ELF-1 (cell line): Measurements from ENCODE around the gene EPHB3.

ENCODE experiments used
- DNase-seq: peaks from one replicate; pipeline ENCODE4 v3.0.0-alpha.2; 2016; ENCODE audit warnings: low read depth, low spot score

EPHB3 gene

GRCh38 chr3:184563941-184564684 lies 2.5 kb downstream of the EPHB3 start:
- peak; percentile 54 for DNase-seq

- DNase-seq = no peak
Measured at GRCh38 chr3:184564685-184565385, 3.2 kb downstream of the EPHB3 start.

- DNase-seq = peak; percentile 92
Measured at GRCh38 chr3:184565421-184566211, 4.0 kb downstream of the EPHB3 start.

GRCh38 chr3:184566441-184567414 lies 5.1 kb downstream of the EPHB3 start:
- no peak for DNase-seq

GRCh38 chr3:184567946-184568559 lies 6.5 kb downstream of the EPHB3 start:
- peak; percentile 32 for DNase-seq

- DNase-seq = no peak
Measured at GRCh38 chr3:184568560-184568923, 7.0 kb downstream of the EPHB3 start.

GRCh38 chr3:184568924-184569829 lies 7.6 kb downstream of the EPHB3 start:
- peak; percentile 86 for DNase-seq

- no peak for DNase-seq
Measured at GRCh38 chr3:184570035-184570434, 8.4 kb downstream of the EPHB3 start.

GRCh38 chr3:184570489-184570888 lies 8.9 kb downstream of the EPHB3 start:
- DNase-seq = peak; percentile 80

- DNase-seq = no peak
Measured at GRCh38 chr3:184571750-184572377, 10.3 kb downstream of the EPHB3 start.

GRCh38 chr3:184572633-184573270 lies 11.2 kb downstream of the EPHB3 start:
- no peak for DNase-seq

- DNase-seq = peak; percentile 92
Measured at GRCh38 chr3:184574515-184575417, 13.2 kb downstream of the EPHB3 start.

GRCh38 chr3:184575701-184576100 lies 14.1 kb downstream of the EPHB3 start:
- no peak for DNase-seq

GRCh38 chr3:184576457-184577240 lies 15.1 kb downstream of the EPHB3 start:
- no peak for DNase-seq

GRCh38 chr3:184577546-184577945 lies 16.0 kb downstream of the EPHB3 start:
- no peak for DNase-seq

GRCh38 chr3:184578218-184578617 lies 16.6 kb downstream of the EPHB3 start:
- DNase-seq = no peak

- DNase-seq = peak; percentile 68
Measured at GRCh38 chr3:184578822-184579221, 17.2 kb downstream of the EPHB3 start.
